ENCODE results near the gene KPNA1.

- TF ChIP-seq CTCF (IDR thresholded peaks at IDR 0.05) (peak in 1 of 3 donors; percentile 11), EP300 (IDR thresholded peaks at IDR 0.05) (no peak)
Measured at GRCh38 chr3:122458992-122459391, 55.7 kb downstream of the KPNA1 start.

Measured in ovary (tissue), 3 donors.